ENCODE results near the gene IGFBP2.

Gene IGFBP2

DNA sequence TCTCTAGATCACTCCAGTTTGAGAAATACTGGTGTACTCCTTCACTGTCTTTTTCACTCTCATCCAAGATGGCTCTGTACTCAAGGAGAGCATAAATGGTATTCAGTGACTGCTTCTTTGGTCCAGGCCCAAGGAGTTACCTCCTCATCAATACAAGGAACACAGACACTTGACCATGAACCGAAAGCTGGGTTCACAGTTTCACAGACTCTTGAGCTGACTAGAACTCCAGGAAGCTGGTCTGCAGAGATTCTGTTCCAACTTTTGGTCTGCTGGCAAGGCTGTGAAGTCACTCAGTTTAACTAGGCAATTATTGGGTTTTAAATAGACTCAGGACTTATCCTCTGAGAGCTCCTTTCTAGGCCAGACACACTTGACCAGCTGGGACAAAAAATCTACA, 69.5 kb downstream of the IGFBP2 start:
- peaks cover 0 to 3% (median 0%) of the 10 kb centered on the region in 5 experiments for H3K9me3 ChIP-seq (ENCODE audit: control extremely low read depth in 1 of 5, control insufficient read depth in 4 of 5, insufficient read depth in 2 of 5, low read depth in 1 of 5, low read length in 4 of 5)
- H3K27ac ChIP-seq (ENCODE audit: insufficient read depth in 1 of 2, low read depth in 1 of 2, low read length in 2 of 2, poor library complexity in 1 of 2, severe bottlenecking in 2 of 2), result no peak overlapping the region
- H3K4me3 ChIP-seq (ENCODE audit: control insufficient read depth in 1 of 7, extremely low read depth in 1 of 7, insufficient read depth in 4 of 7, low read depth in 2 of 7, low read length in 6 of 7), result no peak overlapping the region
- ChIA-PET POLR2A (no interaction called here), CTCF (interaction anchor here (2.4 kb wide), 1 partner anchor 808 kb away, joined by 14 read pairs; no protein-coding TSS in a partner anchor)
- H3K4me1 ChIP-seq (ENCODE audit: control extremely low read depth in 1 of 4, control insufficient read depth in 4 of 4, insufficient read depth in 4 of 4, low read length in 3 of 4), result no peaks in the 10 kb centered on the region
- H3K36me3 ChIP-seq (ENCODE audit: control insufficient read depth in 4 of 4, insufficient read depth in 4 of 4, low read length in 3 of 4), result no peaks in the 10 kb centered on the region
- 91% methylated on average over 1 of the region's 1 CpG for WGBS (ENCODE audit: insufficient coverage)
- no peak for DNase-seq
- peaks cover 0 to 16% (median 12%) of the 10 kb centered on the region in 5 experiments for H3K27me3 ChIP-seq (replicated peaks in 2 of 5; ENCODE audit: control insufficient read depth in 4 of 5, insufficient read depth in 5 of 5, low read length in 4 of 5)

- WGBS (ENCODE audit: insufficient coverage), result 93% methylated on average over 7 of the region's 11 CpGs
These were observed 77.5 kb downstream of the IGFBP2 start for GRCh38 chr2:216710551-216711301.

DNA sequence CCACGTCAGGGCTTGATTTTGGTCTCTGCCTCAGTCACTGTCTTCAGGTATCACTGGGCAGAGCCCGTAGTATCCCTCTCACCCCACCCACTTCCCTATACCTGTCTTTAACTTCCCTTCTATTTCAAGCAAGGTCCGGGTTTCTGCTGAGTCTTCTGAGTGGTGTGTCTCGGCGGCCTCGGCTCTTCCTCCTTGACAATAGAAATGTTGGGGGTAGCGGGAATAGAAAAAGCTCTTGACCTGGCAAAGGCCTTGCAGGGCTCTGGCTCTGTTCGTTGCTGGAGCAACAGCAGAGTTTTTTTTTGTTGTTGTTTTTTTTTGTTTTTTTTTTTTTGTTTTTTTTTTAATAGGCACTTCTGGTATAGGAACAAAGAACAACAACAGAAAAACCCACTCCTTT, 78.1 kb downstream of the IGFBP2 start:
- H3K4me3 ChIP-seq (ENCODE audit: control insufficient read depth in 1 of 7, extremely low read depth in 1 of 7, insufficient read depth in 4 of 7, low read depth in 2 of 7, low read length in 6 of 7), result peak overlapping the region in 1 of 7 experiments; percentile 20
- H3K27me3 ChIP-seq (replicated peaks in 2 of 5; ENCODE audit: control insufficient read depth in 4 of 5, insufficient read depth in 5 of 5, low read length in 4 of 5), result peaks cover 0 to 8% (median 0%) of the 10 kb centered on the region in 5 experiments
- H3K27ac ChIP-seq (ENCODE audit: insufficient read depth in 1 of 2, low read depth in 1 of 2, low read length in 2 of 2, poor library complexity in 1 of 2, severe bottlenecking in 2 of 2), result no peak overlapping the region
- no peaks in the 10 kb centered on the region for H3K4me1 ChIP-seq (ENCODE audit: control extremely low read depth in 1 of 4, control insufficient read depth in 4 of 4, insufficient read depth in 4 of 4, low read length in 3 of 4)
- CTCF ChIA-PET, result no interaction called here
- POLR2A ChIA-PET, result no interaction called here
- WGBS (ENCODE audit: insufficient coverage), result 76% methylated on average over 5 of the region's 8 CpGs
- H3K9me3 ChIP-seq (ENCODE audit: control extremely low read depth in 1 of 5, control insufficient read depth in 4 of 5, insufficient read depth in 2 of 5, low read depth in 1 of 5, low read length in 4 of 5), result peaks cover 0 to 3% (median 0%) of the 10 kb centered on the region in 5 experiments
- H3K36me3 ChIP-seq (ENCODE audit: control insufficient read depth in 4 of 4, insufficient read depth in 4 of 4, low read length in 3 of 4), result no peaks in the 10 kb centered on the region
- DNase-seq, result no peak

More at GRCh38 chr2:216710551-216711301, 77.5 kb downstream of the IGFBP2 start:
- Histone ChIP-seq H3K4me1 (ENCODE audit: control extremely low read depth in 1 of 4, control insufficient read depth in 4 of 4, insufficient read depth in 4 of 4, low read length in 3 of 4) (no peaks in the 10 kb centered on the region), H3K9me3 (ENCODE audit: control extremely low read depth in 1 of 5, control insufficient read depth in 4 of 5, insufficient read depth in 2 of 5, low read depth in 1 of 5, low read length in 4 of 5) (peaks cover 0 to 3% (median 0%) of the 10 kb centered on the region in 5 experiments), H3K27ac (ENCODE audit: insufficient read depth in 1 of 2, low read depth in 1 of 2, low read length in 2 of 2, poor library complexity in 1 of 2, severe bottlenecking in 2 of 2) (no peak overlapping the region), H3K4me3 (ENCODE audit: control insufficient read depth in 1 of 7, extremely low read depth in 1 of 7, insufficient read depth in 4 of 7, low read depth in 2 of 7, low read length in 6 of 7) (peak overlapping the region in 1 of 7 experiments; percentile 20), H3K27me3 (replicated peaks in 2 of 5; ENCODE audit: control insufficient read depth in 4 of 5, insufficient read depth in 5 of 5, low read length in 4 of 5) (peaks cover 0 to 5% (median 0%) of the 10 kb centered on the region in 5 experiments), H3K36me3 (ENCODE audit: control insufficient read depth in 4 of 4, insufficient read depth in 4 of 4, low read length in 3 of 4) (no peaks in the 10 kb centered on the region)
- ChIA-PET POLR2A (no interaction called here), CTCF (no interaction called here)
- DNase-seq, result no peak

GRCh38 chr2:216713691-216714336, 80.6 kb downstream of the IGFBP2 start:
- no peaks in the 10 kb centered on the region for H3K9me3 ChIP-seq (ENCODE audit: control extremely low read depth in 1 of 5, control insufficient read depth in 4 of 5, insufficient read depth in 2 of 5, low read depth in 1 of 5, low read length in 4 of 5)
- 100% methylated on average over 6 of the region's 8 CpGs for WGBS (ENCODE audit: insufficient coverage)
- POLR2A ChIA-PET, result no interaction called here
- no peaks in the 10 kb centered on the region for H3K4me1 ChIP-seq (ENCODE audit: control extremely low read depth in 1 of 4, control insufficient read depth in 4 of 4, insufficient read depth in 4 of 4, low read length in 3 of 4)
- H3K4me3 ChIP-seq (ENCODE audit: control insufficient read depth in 1 of 7, extremely low read depth in 1 of 7, insufficient read depth in 4 of 7, low read depth in 2 of 7, low read length in 6 of 7), result no peak overlapping the region
- no peaks in the 10 kb centered on the region for H3K36me3 ChIP-seq (ENCODE audit: control insufficient read depth in 4 of 4, insufficient read depth in 4 of 4, low read length in 3 of 4)
- DNase-seq, result no peak
- peaks cover 0 to 13% (median 0%) of the 10 kb centered on the region in 5 experiments for H3K27me3 ChIP-seq (replicated peaks in 2 of 5; ENCODE audit: control insufficient read depth in 4 of 5, insufficient read depth in 5 of 5, low read length in 4 of 5)
- no peak overlapping the region for H3K27ac ChIP-seq (ENCODE audit: insufficient read depth in 1 of 2, low read depth in 1 of 2, low read length in 2 of 2, poor library complexity in 1 of 2, severe bottlenecking in 2 of 2)
- CTCF ChIA-PET, result no interaction called here
